H9 (cell line): Measurements from ENCODE around the gene CSTF1. TPM values are rescaled to one million over a fixed set of nuclear protein-coding genes. Genes with fewer than 3 reads are reported as not detected.

Source experiments
- DNase-seq: peaks from one replicate; pipeline ENCODE4 v3.0.0-alpha.2; 2017
- H2AFZ ChIP-seq: one replicate; pipeline ENCODE4 v1.6.1; 2013; ENCODE audit warnings: mild to moderate bottlenecking, low read length, control low read depth, moderate library complexity
- H2AK5ac ChIP-seq: 2 replicates; pipeline ENCODE4 v1.6.1; 2013; ENCODE audit warnings: low read length, control low read depth, mixed read lengths; ENCODE audit not compliant: insufficient read length
- H2BK120ac ChIP-seq: one replicate; pipeline ENCODE4 v1.6.1; 2013; ENCODE audit warnings: low read depth, mild to moderate bottlenecking, low read length, control low read depth, inconsistent platforms; ENCODE audit not compliant: poor library complexity, severe bottlenecking
- H2BK12ac ChIP-seq: 2 replicates; pipeline ENCODE4 v1.6.1; 2013; ENCODE audit warnings: low read length, control low read depth, mixed read lengths, low read depth; ENCODE audit not compliant: insufficient read length
- H2BK15ac ChIP-seq: 2 replicates; pipeline ENCODE4 v1.6.1; 2013; ENCODE audit warnings: low read depth, low read length, control low read depth
- H2BK20ac ChIP-seq: one replicate; pipeline ENCODE4 v1.6.1; 2013; ENCODE audit warnings: low read depth, mild to moderate bottlenecking, low read length, control low read depth, inconsistent platforms; ENCODE audit not compliant: poor library complexity, severe bottlenecking
- H2BK5ac ChIP-seq: 2 replicates; pipeline ENCODE4 v1.6.1; 2013; ENCODE audit warnings: low read length, control low read depth, mixed read lengths; ENCODE audit not compliant: insufficient read length
- H3K14ac ChIP-seq: 2 replicates; pipeline ENCODE4 v1.6.1; 2013; ENCODE audit warnings: low read length, control low read depth; ENCODE audit not compliant: insufficient read depth
- H3K18ac ChIP-seq: 2 replicates; pipeline ENCODE4 v1.6.1; 2013; ENCODE audit warnings: low read depth, mild to moderate bottlenecking, mixed read lengths, low read length, control low read depth; ENCODE audit not compliant: insufficient read length
- H3K23ac ChIP-seq: 2 replicates; pipeline ENCODE4 v1.6.1; 2013; ENCODE audit warnings: low read length, control low read depth, mixed read lengths, low read depth; ENCODE audit not compliant: insufficient read length
- H3K23me2 ChIP-seq: 2 replicates; pipeline ENCODE4 v1.6.1; 2013; ENCODE audit warnings: low read depth, mild to moderate bottlenecking, mixed read lengths, low read length, control low read depth; ENCODE audit not compliant: insufficient read length, poor library complexity, severe bottlenecking
- H3K27ac ChIP-seq: 2 replicates; pipeline ENCODE4 v1.5.1; 2013; ENCODE audit warnings: low read length, control low read depth, mixed read lengths, low read depth; ENCODE audit not compliant: insufficient read length
- H3K27me3 ChIP-seq: 2 replicates; pipeline ENCODE4 v1.6.1; 2013; ENCODE audit warnings: low read length, control low read depth, inconsistent platforms; ENCODE audit not compliant: insufficient read depth
- H3K4ac ChIP-seq: 2 replicates; pipeline ENCODE4 v1.6.1; 2013; ENCODE audit warnings: low read depth, mild to moderate bottlenecking, control low read depth, inconsistent platforms, low read length, moderate library complexity
- H3K4me1 ChIP-seq: 2 replicates; pipeline ENCODE4 v1.6.1; 2013; ENCODE audit warnings: low read length, control low read depth, inconsistent platforms; ENCODE audit not compliant: insufficient read depth
- H3K4me2 ChIP-seq: 2 replicates; pipeline ENCODE4 v1.6.1; 2013; ENCODE audit warnings: low read length, control low read depth, mixed read lengths; ENCODE audit not compliant: insufficient read length, insufficient read depth
- H3K56ac ChIP-seq: 2 replicates; pipeline ENCODE4 v1.6.1; 2013; ENCODE audit warnings: low read depth, mild to moderate bottlenecking, mixed read lengths, low read length, control low read depth; ENCODE audit not compliant: insufficient read length
- H3K79me1 ChIP-seq: 2 replicates; pipeline ENCODE4 v1.6.1; 2013; ENCODE audit warnings: low read depth, mild to moderate bottlenecking, moderate library complexity, low read length, control low read depth, inconsistent platforms; ENCODE audit not compliant: insufficient read depth, poor library complexity, severe bottlenecking
- H3K79me2 ChIP-seq: 2 replicates; pipeline ENCODE4 v1.6.1; 2013; ENCODE audit warnings: low read length, control low read depth, inconsistent platforms; ENCODE audit not compliant: insufficient read depth
- H3K9ac ChIP-seq: 2 replicates; pipeline ENCODE4 v1.6.1; 2013; ENCODE audit warnings: low read length, control low read depth, mixed read lengths; ENCODE audit not compliant: insufficient read length; ENCODE audit errors: extremely low read depth
- H3K9me3 ChIP-seq: one replicate; pipeline ENCODE4 v1.6.1; 2013; ENCODE audit warnings: low read depth, low read length, inconsistent platforms; ENCODE audit not compliant: control insufficient read depth
- H3T11ph ChIP-seq: one replicate; pipeline ENCODE4 v1.6.1; 2013; ENCODE audit warnings: mild to moderate bottlenecking, low read length, control low read depth, inconsistent platforms
- H4K20me1 ChIP-seq: one replicate; pipeline ENCODE4 v1.6.1; 2013; ENCODE audit not compliant: control insufficient read depth, insufficient read length, insufficient read depth
- H4K5ac ChIP-seq: 2 replicates; pipeline ENCODE4 v1.6.1; 2013; ENCODE audit warnings: low read depth, mild to moderate bottlenecking, mixed read lengths, low read length, control low read depth; ENCODE audit not compliant: insufficient read length
- H4K8ac ChIP-seq: replicated peaks from 2 replicates; pipeline ENCODE4 v1.6.1; 2013; ENCODE audit warnings: low read length, control low read depth, mixed read lengths, low read depth; ENCODE audit not compliant: insufficient read length
- H4K91ac ChIP-seq: 2 replicates; pipeline ENCODE4 v1.6.1; 2013; ENCODE audit warnings: low read depth, mild to moderate bottlenecking, moderate library complexity, mixed read lengths, low read length, control low read depth; ENCODE audit not compliant: insufficient read length
- H3K27ac Mint-ChIP-seq, 3 experiments: 2 replicates in 2 of 3; 3 replicates in 1 of 3; pipeline ENCODE4 v1.8.0; 2020 to 2021; ENCODE audit warnings: mixed read lengths in 3 of 3, mild to moderate bottlenecking in 1 of 3, moderate library complexity in 1 of 3
- H3K27me3 Mint-ChIP-seq: 2 replicates; pipeline ENCODE4 v1.8.0; 2021; ENCODE audit warnings: low read depth, mild to moderate bottlenecking, moderate library complexity, mixed read lengths
- H3K36me3 Mint-ChIP-seq, 3 experiments: 2 replicates in 2 of 3; 3 replicates in 1 of 3; pipeline ENCODE4 v1.8.0; 2020 to 2021; ENCODE audit warnings: low read depth in 3 of 3, mixed read lengths in 3 of 3; ENCODE audit not compliant: insufficient read depth in 1 of 3
- H3K4me1 Mint-ChIP-seq, 2 experiments: 2 replicates each; pipeline ENCODE4 v1.8.0; 2020; ENCODE audit warnings: mixed read lengths in 2 of 2
- H3K4me3 Mint-ChIP-seq, 2 experiments: 2 replicates in 1 of 2; 3 replicates in 1 of 2; pipeline ENCODE4 v1.8.0; 2020 to 2021; ENCODE audit warnings: mild to moderate bottlenecking in 2 of 2, mixed read lengths in 2 of 2, moderate library complexity in 1 of 2
- H3K9me3 Mint-ChIP-seq, 2 experiments: 2 replicates in 1 of 2; 3 replicates in 1 of 2; pipeline ENCODE4 v1.8.0; 2020; ENCODE audit warnings: mild to moderate bottlenecking in 2 of 2, mixed read lengths in 2 of 2, moderate library complexity in 1 of 2
- CTCF ChIP-seq: fragments of 200-600 bp; sonication (generic); conservative IDR thresholded peaks from 3 replicates; pipeline ENCODE4 v1.8.0; 2021; ENCODE audit warnings: antibody characterized with exemption, mild to moderate bottlenecking
- WGBS: extraction: QIAGEN DNeasy Blood & Tissue Kit; methylation state at CpG from one replicate; pipeline ENCODE4 v1.1.7; 2013; ENCODE audit warnings: missing lambda C conversion rate, low lambda C conversion rate, mixed read lengths; ENCODE audit not compliant: insufficient read length; ENCODE audit errors: extremely low coverage; 5-methylcytosine and 5-hydroxymethylcytosine counted together
- total RNA-seq: library from RNA; stranded (reverse); gene quantifications from 2 replicates; pipeline ENCODE4 v1.2.1, GENCODE V29; 2021

The CSTF1 gene
- total RNA-seq, 1 experiment from 2014 or later, result 72.9 TPM

- Histone ChIP-seq H2BK15ac (no peak overlapping the region), H3K14ac (no peak overlapping the region), H3K79me1 (no peaks in the 10 kb centered on the region), H3K4ac (no peak overlapping the region), H3K9me3 (no peaks in the 10 kb centered on the region), H3K9ac (no peak overlapping the region), H2AFZ (no peak overlapping the region), H4K91ac (no peak overlapping the region), H2BK12ac (no peak overlapping the region), H3K23me2 (no peaks in the 10 kb centered on the region), H4K8ac (no peak overlapping the region), H4K5ac (no peak overlapping the region), H3T11ph (no peak overlapping the region), H3K27me3 (peaks cover 2% of the 10 kb centered on the region; the same call in 1 of the 2 replicates), H2BK120ac (no peak overlapping the region), H3K4me1 (no peaks in the 10 kb centered on the region), H2AK5ac (no peak overlapping the region), H3K4me2 (no peak overlapping the region), H4K20me1 (no peaks in the 10 kb centered on the region), H3K56ac (no peak overlapping the region), H3K79me2 (no peaks in the 10 kb centered on the region), H2BK5ac (no peak overlapping the region), H3K27ac (no peak overlapping the region), H3K23ac (no peak overlapping the region), H2BK20ac (no peak overlapping the region), H3K18ac (no peak overlapping the region)
- DNase-seq, result no peak
- Mint-ChIP-seq H3K27ac (peak overlapping the region in 1 of 3 experiments; percentile 59; a peak in 1 of 7 replicates), H3K36me3 (no peaks in the 10 kb centered on the region), H3K9me3 (no peaks in the 10 kb centered on the region), H3K27me3 (peaks cover 60% of the 10 kb centered on the region), H3K4me1 (no peaks in the 10 kb centered on the region), H3K4me3 (no peak overlapping the region)
- WGBS, result no CpG with 5 or more reads among the region's 8 CpGs
- TF ChIP-seq CTCF, result no peak
Measured at GRCh38 chr20:56428881-56429280, 36.4 kb downstream of the CSTF1 start.
